Subcutaneous adipose tissue (tissue), 4 donors: ENCODE data around the gene TMBIM4. TPM values are rescaled to one million over a fixed set of nuclear protein-coding genes. Genes with fewer than 3 reads are reported as not detected.

ENCODE experiments used
- CTCF ChIP-seq: fragments of 450-650 bp; IDR thresholded peaks from one replicate; pipeline ENCODE4 v1.5.1; 2016; ENCODE audit warnings: low read depth, mild to moderate bottlenecking, control low read depth, antibody characterized with exemption, moderate library complexity
- total RNA-seq, 4 donors: library from RNA; depleted of rRNA; stranded (reverse); fragments of >200 nt; gene quantifications; one replicate each; pipeline ENCODE4 v1.1.0, GENCODE V29; 2016

The TMBIM4 gene
- total RNA-seq, 4 donors from 2014 or later, result 179 to 309 (median 205) TPM

- no peak for TF ChIP-seq CTCF
Observed at GRCh38 chr12:66197495-66197921, 27.7 kb upstream of the TMBIM4 start.

- no peak for TF ChIP-seq CTCF
Observed at GRCh38 chr12:66196806-66197205, 27.0 kb upstream of the TMBIM4 start.

GRCh38 chr12:66195242-66195641 is 25.4 kb upstream of the TMBIM4 start:
- no peak for TF ChIP-seq CTCF

GRCh38 chr12:66194122-66194521 is 24.3 kb upstream of the TMBIM4 start:
- TF ChIP-seq CTCF, result no peak

GRCh38 chr12:66191547-66192126 is 21.8 kb upstream of the TMBIM4 start:
- no peak for TF ChIP-seq CTCF

- no peak for TF ChIP-seq CTCF
Observed at GRCh38 chr12:66190519-66191370, 20.9 kb upstream of the TMBIM4 start.

- TF ChIP-seq CTCF, result no peak
Observed at GRCh38 chr12:66189889-66190288, 20.1 kb upstream of the TMBIM4 start.
